Activated naive CD4-positive, alpha-beta T cell treated with Interleukin-2 at 50 U/mL for 16 hours (primary cell): ENCODE data around the gene RNF157.
A peak's percentile ranks its signal among the peaks of the same experiment; 100 is the strongest.

Experiments
- DNase-seq: peaks from one replicate; pipeline ENCODE4 v3.0.0-alpha.2; 2020

The RNF157 gene

GRCh38 chr17:76154936-76155845, 85.1 kb downstream of the RNF157 start:
- DNase-seq: no peak

- no peak for DNase-seq
These were observed 86.0 kb downstream of the RNF157 start for GRCh38 chr17:76154292-76154691.

- DNase-seq: no peak
These were observed 86.7 kb downstream of the RNF157 start for GRCh38 chr17:76153640-76154039.

GRCh38 chr17:76153202-76153601, 87.1 kb downstream of the RNF157 start:
- no peak for DNase-seq

GRCh38 chr17:76152591-76152990, 87.7 kb downstream of the RNF157 start:
- no peak for DNase-seq

GRCh38 chr17:76151896-76152454, 88.3 kb downstream of the RNF157 start:
- no peak for DNase-seq

GRCh38 chr17:76150712-76151622, 89.3 kb downstream of the RNF157 start:
- no peak for DNase-seq

DNA sequence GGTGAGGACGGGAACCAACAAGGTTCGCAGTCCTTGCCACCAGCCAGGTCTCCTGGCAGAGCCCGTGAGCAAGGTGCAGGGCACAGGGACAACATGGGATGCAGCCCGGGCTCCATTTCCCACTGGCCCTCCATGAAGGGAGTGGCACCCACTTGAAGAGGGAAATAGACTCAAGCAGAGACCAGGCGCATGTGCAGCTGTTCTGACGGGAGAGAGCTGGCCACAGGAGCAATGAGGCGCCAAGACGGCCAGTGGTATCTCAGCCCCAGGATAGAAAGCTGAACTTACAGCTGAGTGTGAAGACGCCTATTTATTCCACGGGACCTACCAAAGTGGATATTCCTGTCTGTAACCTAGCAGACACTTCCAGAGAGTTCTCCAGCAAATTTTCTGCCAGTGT, 91.1 kb downstream of the RNF157 start:
- no peak for DNase-seq

DNA sequence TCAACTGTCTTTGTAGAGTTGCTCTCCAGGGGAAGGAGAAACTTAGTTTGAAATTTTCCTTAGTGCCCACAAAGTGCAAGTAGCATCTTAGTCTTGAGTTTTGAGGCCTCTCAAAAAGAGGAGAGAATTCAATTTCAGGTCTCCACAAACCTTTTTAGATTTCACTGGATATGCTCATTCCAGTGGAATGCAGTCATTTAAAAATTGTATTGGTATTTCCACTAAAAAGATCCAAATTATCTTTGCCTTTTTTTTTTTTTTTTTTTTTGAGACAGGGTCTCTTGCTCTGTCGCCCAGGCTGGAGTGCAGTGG, 92.3 kb downstream of the RNF157 start:
- DNase-seq: no peak

DNA sequence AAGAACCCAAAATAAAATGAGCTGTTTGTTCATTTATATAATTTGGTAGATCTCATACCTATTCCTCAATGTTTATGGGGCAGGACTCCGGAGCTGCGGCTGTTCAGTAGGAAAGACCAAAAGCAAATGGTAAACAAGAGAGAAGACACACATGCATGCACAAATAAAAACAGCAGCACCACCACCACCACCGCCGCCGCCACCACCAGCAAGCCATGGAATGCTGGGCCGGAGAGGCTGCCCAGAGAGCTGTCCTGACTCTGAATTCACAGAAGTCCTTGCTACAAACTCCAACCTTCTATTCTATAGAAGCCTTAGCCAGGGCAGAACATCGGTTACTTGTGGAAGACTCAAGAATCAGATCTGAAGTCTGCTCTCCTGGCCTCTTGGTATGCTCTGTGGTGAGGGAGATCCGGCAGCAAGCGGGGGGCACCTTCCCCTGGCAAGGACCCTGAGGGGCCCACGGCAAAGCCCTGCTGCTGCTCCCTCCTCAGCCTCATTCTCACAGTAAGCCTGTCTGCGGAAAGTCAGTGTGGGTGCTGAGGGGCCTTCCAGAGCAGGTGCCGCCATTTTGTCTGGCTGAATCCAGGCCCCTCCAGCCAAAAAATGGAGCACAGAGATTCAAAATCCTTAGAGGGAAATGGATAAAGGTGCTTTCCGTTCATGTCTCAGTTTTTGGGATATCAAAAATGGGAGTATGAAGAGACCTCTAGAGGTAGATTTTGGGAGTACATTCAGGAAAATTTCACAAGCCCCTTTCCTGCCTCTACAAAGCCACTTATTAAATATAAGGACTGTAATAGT, 92.9 kb downstream of the RNF157 start:
- DNase-seq: no peak

DNA sequence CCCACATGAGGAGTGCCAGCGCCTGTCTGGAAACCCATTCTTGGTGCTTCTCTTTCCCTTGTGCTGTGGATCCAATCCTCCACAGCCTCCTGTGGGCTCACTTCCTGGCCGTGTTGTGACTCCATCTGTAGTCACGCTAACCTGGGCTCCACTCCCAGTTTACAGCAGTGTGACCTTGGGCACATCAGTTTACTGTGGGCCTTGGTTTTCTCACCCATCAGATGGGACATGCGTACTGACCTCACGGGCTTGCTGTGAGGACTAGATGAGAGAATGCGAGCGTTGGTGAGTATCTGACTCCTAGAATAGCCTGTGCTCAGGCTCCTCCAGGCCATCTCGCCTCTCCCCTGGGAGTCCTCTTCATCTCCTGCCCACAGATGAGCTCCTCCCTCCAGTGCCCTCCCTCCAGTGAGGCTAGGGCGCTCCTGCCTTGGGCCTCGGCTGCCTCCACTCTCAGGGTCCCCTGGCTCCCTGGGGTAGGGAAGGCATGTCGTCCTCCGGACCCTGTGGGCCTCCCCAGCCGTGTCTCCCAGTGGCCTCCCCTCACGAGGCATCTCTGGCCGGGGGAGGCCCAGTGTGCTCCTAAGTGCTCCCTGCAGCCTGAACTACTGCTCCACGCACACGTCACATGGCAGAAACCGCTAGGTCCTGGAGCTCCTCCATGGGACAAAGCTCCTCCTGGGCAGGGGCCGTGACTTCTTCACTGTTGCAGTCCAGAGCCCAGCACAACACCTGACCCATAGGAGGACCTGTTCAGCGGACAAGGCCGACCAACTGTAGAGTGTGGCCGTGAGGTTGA, 94.0 kb downstream of the RNF157 start:
- no peak for DNase-seq

- DNase-seq: peak; percentile 46
These were observed 94.9 kb downstream of the RNF157 start for GRCh38 chr17:76145231-76146052.

GRCh38 chr17:76142585-76143041, 97.7 kb downstream of the RNF157 start:
- DNase-seq: no peak

GRCh38 chr17:76142039-76142584, 98.2 kb downstream of the RNF157 start:
- no peak for DNase-seq

DNA sequence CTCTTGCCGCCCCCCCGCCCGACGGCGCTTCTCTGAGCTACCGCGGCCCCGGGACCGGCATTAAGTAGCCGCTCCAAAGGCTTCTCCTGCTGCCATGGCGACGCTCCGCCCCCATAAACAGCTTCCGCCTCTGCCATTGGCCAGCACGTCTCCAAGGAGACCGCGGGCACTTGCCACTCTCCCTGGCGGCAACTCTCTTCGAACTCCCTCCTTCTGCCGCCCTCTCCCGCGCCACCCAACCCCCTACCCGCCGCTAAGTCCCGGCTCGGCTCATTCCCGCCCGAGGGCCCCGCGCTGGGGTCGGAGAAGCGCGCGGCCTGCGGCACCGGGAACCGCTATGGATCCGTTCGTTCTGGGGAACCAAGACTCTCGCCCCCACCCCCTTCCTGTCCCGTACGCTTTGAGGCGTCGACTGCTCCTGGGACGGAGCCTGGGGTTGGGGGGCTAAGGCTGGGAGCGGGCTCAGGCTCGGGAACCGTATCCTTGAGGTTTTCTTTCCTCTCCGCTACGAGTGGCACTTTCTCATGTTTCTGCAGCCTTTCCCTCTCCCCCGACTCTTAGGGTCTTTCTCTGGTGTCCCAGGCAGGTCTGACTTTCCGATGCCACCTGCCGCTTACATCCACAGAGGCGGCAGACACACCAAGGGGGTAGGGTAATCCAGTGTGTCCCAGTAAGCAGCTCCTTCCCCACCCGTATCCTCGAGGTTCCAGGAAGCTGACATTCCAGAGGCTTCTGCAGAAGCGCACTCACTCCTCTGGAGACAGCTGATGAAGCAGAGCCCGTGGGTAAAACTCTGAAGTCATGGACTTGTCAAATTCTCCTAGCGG, 98.9 kb downstream of the RNF157 start, which contains the start of gene FOXJ1:
FOXJ1 (minus strand) TSS at position 34 of the 827 bp plus-strand sequence. CDS start 850 bp downstream, outside the sequence.
- DNase-seq: peak; percentile 92

DNA sequence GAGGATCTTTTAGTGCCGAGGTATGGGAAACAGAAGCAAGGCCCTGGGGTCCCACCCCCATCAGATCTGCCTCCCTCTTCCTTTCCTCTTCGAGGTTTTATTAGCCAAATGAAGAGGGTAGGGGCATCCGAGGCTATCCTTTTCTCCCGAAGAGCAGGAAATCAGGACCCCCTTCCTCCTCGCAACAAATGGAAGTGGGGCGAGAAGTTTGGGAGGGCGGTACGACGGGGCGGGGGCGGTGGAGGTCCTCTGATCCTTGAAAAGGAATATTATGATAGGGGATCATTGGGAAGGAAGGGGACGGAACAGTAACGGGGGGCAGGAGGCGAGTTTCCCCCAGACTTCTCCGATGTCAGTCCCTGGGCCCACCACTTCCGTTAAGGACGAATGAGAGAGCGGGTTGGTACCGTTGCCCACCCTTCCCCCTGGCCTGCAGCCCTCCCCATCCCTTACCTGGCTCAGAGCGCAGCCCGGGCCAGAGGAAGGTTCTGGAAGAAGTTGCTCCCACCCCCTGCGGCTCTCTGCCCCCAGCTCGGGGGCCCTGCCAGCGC, 99.6 kb downstream of the RNF157 start:
- DNase-seq: no peak

- peak; percentile 31 for DNase-seq
These were observed 100.3 kb downstream of the RNF157 start for GRCh38 chr17:76139801-76140660.
